Measurements from ENCODE around the gene STT3B.

The STT3B gene

DNA sequence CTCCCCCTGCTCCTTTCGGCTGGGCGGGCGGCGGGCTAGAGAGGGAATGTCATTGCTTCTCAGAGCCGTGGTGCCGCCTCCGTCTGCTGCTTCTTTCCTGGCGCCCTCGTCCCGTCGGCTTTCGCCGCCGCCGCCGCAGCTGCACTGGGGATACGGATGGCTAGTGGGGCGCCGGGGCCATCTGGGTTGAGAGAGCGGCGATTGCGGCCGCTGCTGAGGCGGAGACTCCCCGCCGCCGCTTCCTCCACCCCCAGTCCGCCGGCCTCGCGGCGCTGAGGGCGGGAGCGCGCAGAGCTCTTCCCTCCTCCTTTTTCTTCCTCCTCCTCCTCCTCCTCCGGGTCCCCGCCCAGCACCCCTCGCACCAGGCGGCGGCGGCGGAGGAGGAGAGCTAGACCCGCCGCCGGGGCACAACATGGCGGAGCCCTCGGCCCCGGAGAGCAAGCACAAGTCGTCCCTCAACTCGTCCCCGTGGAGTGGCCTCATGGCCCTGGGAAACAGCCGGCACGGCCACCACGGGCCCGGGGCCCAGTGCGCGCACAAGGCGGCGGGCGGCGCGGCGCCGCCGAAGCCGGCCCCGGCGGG, at the start of gene STT3B:
STT3B (plus strand) TSS at position 339 of the 582 bp plus-strand sequence; CDS start at position 413, 74 bp downstream.
- H3K9me3 Mint-ChIP-seq = no peaks in the 10 kb centered on the region
- peak; percentile 79 for ATAC-seq
- peaks cover 25% of the 10 kb centered on the region for H3K4me1 Mint-ChIP-seq
- H3K27ac Mint-ChIP-seq = peak within 1 kb of the TSS; percentile 100
- H3K4me3 Mint-ChIP-seq = peak within 1 kb of the TSS; percentile 97
- no peaks in the 10 kb centered on the region for H3K36me3 Mint-ChIP-seq
- no peaks in the 10 kb centered on the region for H3K27me3 Mint-ChIP-seq

DNA sequence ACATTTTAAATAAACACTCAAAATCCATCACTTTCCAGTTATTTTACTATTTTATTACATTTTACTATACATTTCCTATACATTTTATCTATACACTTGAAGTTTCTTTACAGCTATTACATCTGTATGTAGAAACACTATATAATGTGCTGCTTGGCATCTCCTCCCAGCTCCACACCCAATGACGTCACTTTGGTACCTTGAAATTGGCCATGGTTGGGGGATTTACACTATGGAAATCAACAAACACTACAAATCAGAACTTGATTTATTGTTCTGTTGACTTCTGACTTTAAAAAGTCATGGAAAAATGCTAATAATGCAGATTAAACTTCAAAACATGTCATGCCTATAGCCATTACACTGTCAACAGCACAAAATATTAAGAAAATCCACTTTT, 48.9 kb upstream of the STT3B start:
- no peaks in the 10 kb centered on the region for H3K4me1 Mint-ChIP-seq
- ATAC-seq = no peak
- no peak overlapping the region for H3K27ac Mint-ChIP-seq
- no peaks in the 10 kb centered on the region for H3K27me3 Mint-ChIP-seq
- H3K4me3 Mint-ChIP-seq = no peak overlapping the region
- H3K9me3 Mint-ChIP-seq = peaks cover 5% of the 10 kb centered on the region
- H3K36me3 Mint-ChIP-seq = peaks cover 6% of the 10 kb centered on the region

- no peaks in the 10 kb centered on the region for H3K27me3 Mint-ChIP-seq
- H3K9me3 Mint-ChIP-seq = peaks cover 9% of the 10 kb centered on the region
- ATAC-seq = no peak
- no peak overlapping the region for H3K27ac Mint-ChIP-seq
- peaks cover 6% of the 10 kb centered on the region for H3K36me3 Mint-ChIP-seq
- H3K4me3 Mint-ChIP-seq = no peak overlapping the region
- no peaks in the 10 kb centered on the region for H3K4me1 Mint-ChIP-seq
Measured at GRCh38 chr3:31485196-31485595, 47.5 kb upstream of the STT3B start.

GRCh38 chr3:31486865-31487533, 45.7 kb upstream of the STT3B start:
- H3K9me3 Mint-ChIP-seq = peaks cover 8% of the 10 kb centered on the region
- no peak overlapping the region for H3K4me3 Mint-ChIP-seq
- no peaks in the 10 kb centered on the region for H3K27me3 Mint-ChIP-seq
- no peaks in the 10 kb centered on the region for H3K4me1 Mint-ChIP-seq
- H3K27ac Mint-ChIP-seq = no peak overlapping the region
- no peak for ATAC-seq
- no peaks in the 10 kb centered on the region for H3K36me3 Mint-ChIP-seq

- Mint-ChIP-seq H3K4me1 (no peaks in the 10 kb centered on the region), H3K4me3 (no peak overlapping the region), H3K36me3 (peaks cover 5% of the 10 kb centered on the region), H3K9me3 (peaks cover 12% of the 10 kb centered on the region), H3K27me3 (no peaks in the 10 kb centered on the region), H3K27ac (no peak overlapping the region)
- no peak for ATAC-seq
Measured at GRCh38 chr3:31488475-31489017, 44.2 kb upstream of the STT3B start.

- Mint-ChIP-seq H3K27ac (no peak overlapping the region), H3K4me1 (no peaks in the 10 kb centered on the region), H3K27me3 (no peaks in the 10 kb centered on the region), H3K36me3 (peaks cover 5% of the 10 kb centered on the region), H3K9me3 (peaks cover 12% of the 10 kb centered on the region), H3K4me3 (no peak overlapping the region)
- ATAC-seq = no peak
Measured at GRCh38 chr3:31490502-31490901, 42.2 kb upstream of the STT3B start.

GRCh38 chr3:31491660-31492059, 41.1 kb upstream of the STT3B start:
- Mint-ChIP-seq H3K27me3 (no peaks in the 10 kb centered on the region), H3K27ac (no peak overlapping the region), H3K36me3 (peaks cover 5% of the 10 kb centered on the region), H3K4me3 (no peak overlapping the region), H3K4me1 (no peaks in the 10 kb centered on the region), H3K9me3 (peaks cover 12% of the 10 kb centered on the region)
- no peak for ATAC-seq

DNA sequence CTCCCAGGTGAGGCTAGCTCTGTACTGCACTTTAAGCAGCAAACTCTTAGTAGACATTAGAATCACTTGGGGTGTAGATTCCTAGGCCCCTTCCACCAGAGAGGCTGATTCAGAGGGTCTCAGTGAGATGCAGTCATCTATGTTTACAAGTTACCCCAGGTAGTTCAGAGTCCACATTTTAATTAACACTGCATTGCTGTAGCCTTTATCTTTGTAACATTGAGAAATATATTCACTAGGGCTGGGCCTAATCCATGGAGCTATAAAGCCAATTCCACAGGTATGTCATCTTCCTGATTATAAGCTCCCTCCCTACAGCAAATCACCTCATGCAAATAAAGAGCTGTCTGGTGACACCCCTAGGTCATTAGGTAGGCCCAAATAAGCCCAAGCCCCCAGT, 39.6 kb upstream of the STT3B start:
- Mint-ChIP-seq H3K27me3 (no peaks in the 10 kb centered on the region), H3K9me3 (peaks cover 12% of the 10 kb centered on the region), H3K36me3 (peaks cover 5% of the 10 kb centered on the region), H3K4me1 (no peaks in the 10 kb centered on the region), H3K4me3 (no peak overlapping the region), H3K27ac (no peak overlapping the region)
- ATAC-seq = no peak

- Mint-ChIP-seq H3K36me3 (peaks cover 5% of the 10 kb centered on the region), H3K4me3 (no peak overlapping the region), H3K27ac (no peak overlapping the region), H3K4me1 (no peaks in the 10 kb centered on the region), H3K9me3 (peaks cover 4% of the 10 kb centered on the region), H3K27me3 (peaks cover 8% of the 10 kb centered on the region)
- no peak for ATAC-seq
Measured at GRCh38 chr3:31495971-31496665, 36.6 kb upstream of the STT3B start.

DNA sequence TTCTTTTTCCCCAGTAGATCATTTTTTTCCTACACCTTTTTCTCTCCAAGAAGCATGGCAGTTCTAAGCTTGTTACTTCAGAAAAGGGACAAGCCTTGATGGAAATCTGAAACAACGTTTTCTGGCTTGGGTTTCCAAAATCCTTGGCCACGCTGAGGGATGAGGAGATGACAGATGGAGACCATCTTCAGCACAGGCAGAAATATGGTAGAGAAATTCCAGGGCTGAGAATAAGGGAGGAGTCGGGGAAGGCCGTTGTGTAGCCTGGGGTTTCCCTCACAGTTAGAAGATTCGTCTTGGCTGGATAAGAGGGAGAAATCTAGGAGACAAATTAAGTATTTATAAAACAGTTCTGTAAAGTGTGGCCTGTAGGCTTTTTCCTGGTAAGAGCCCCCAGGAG, 33.9 kb upstream of the STT3B start:
- Mint-ChIP-seq H3K4me3 (no peak overlapping the region), H3K27ac (no peak overlapping the region), H3K36me3 (no peaks in the 10 kb centered on the region), H3K4me1 (no peaks in the 10 kb centered on the region), H3K27me3 (peaks cover 8% of the 10 kb centered on the region), H3K9me3 (no peaks in the 10 kb centered on the region)
- no peak for ATAC-seq

DNA sequence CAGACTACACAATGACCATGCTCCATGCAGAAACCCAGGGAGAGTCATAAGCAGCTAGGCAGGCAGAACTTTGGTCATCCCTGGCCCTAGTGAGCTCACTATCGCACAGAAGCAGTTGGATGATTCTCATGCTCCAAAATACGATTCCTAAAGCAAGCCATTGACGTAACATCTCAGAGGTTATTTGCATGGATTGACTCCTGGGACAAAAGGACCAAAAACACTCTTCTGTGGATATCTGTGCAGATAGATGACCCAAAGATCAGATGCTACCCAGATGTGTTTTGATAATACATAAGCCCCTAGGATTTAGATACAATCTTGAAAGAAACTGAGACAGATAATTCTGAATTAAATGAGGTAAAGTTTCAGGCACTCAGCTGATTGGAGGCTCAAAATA, 33.4 kb upstream of the STT3B start:
- no peak for ATAC-seq
- no peaks in the 10 kb centered on the region for H3K9me3 Mint-ChIP-seq
- peaks cover 8% of the 10 kb centered on the region for H3K27me3 Mint-ChIP-seq
- H3K4me3 Mint-ChIP-seq = no peak overlapping the region
- H3K4me1 Mint-ChIP-seq = no peaks in the 10 kb centered on the region
- no peak overlapping the region for H3K27ac Mint-ChIP-seq
- no peaks in the 10 kb centered on the region for H3K36me3 Mint-ChIP-seq

DNA sequence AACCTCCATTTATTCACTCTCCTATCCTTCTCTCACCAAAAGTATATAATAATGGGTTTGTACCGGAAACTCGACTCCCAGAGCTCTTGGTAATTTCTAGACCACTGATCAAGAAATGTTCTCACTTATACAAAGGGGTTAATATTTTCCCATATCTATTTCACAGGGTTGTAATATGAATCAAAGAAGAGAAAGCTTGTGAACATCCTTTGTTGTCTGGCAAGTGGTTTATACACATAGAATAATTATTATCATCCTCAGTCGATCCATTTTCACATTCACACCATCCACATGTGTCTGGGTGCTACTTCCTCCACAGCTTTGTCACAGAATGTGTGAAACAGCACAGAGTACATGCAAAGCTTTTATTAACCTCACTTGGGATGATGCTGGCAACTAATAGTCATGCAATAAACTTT, 29.9 kb upstream of the STT3B start:
- no peak for ATAC-seq
- Mint-ChIP-seq H3K4me3 (no peak overlapping the region), H3K27me3 (peaks cover 21% of the 10 kb centered on the region), H3K27ac (no peak overlapping the region), H3K4me1 (peaks cover 7% of the 10 kb centered on the region), H3K36me3 (no peaks in the 10 kb centered on the region), H3K9me3 (no peaks in the 10 kb centered on the region)

DNA sequence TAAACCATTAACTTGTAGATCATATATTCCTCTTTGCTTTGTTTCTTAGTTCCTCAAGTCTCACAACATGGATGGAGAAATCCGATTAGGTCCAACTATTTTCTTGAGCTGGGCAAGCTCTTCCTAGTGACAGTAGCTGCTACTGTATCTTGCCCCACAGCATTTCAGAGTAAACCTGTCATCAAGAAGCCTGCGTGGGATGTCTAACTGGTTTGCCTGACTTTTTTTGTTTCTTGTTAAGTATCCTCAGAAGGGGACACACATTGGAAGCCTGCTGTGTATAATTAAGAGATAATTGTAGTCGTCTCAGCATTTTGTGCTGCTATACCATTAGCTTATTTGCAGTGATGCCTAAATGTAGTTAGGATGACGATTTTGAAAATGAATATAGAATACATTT, 29.3 kb upstream of the STT3B start:
- peaks cover 20% of the 10 kb centered on the region for H3K27me3 Mint-ChIP-seq
- no peak for ATAC-seq
- H3K4me1 Mint-ChIP-seq = peaks cover 10% of the 10 kb centered on the region
- no peaks in the 10 kb centered on the region for H3K36me3 Mint-ChIP-seq
- no peak overlapping the region for H3K4me3 Mint-ChIP-seq
- no peak overlapping the region for H3K27ac Mint-ChIP-seq
- no peaks in the 10 kb centered on the region for H3K9me3 Mint-ChIP-seq

- Mint-ChIP-seq H3K27ac (no peak overlapping the region), H3K9me3 (no peaks in the 10 kb centered on the region), H3K27me3 (peaks cover 13% of the 10 kb centered on the region), H3K36me3 (no peaks in the 10 kb centered on the region), H3K4me3 (no peak overlapping the region), H3K4me1 (peaks cover 18% of the 10 kb centered on the region)
- ATAC-seq = no peak
Measured at GRCh38 chr3:31504230-31504629, 28.5 kb upstream of the STT3B start.

DNA sequence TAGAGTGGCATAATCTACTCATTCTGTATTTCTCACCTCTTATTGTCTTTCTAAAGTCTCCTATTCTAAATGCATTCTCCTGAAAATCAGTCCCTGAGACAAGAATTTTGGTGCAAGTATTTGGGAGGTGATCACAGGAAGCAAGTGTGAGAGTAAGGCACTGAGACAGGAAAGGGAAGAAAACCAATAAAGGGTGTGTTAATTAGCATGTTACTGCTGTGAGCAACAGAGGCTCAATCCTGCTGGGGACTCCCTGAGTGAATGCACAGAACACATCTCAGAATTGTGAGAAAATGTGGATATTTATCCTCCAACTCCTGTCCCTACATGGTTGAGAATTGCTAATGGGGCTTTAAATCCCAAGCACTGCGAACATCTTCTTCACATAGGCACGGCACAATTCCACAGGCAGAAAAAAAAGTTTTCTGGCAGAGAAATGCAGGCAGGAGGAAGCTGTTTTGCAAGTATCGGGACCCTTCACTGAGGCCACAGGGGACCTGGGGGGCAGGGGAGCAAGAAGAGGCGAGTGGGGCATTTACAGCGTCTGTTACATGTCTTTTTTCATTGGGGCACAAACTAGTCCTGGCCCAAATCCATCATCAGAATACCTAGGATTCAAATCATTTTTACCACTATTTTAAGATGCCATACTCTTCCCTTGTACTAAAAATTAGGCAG, 27.2 kb upstream of the STT3B start:
- Mint-ChIP-seq H3K27ac (no peak overlapping the region), H3K36me3 (no peaks in the 10 kb centered on the region), H3K4me3 (no peak overlapping the region)

More for the DNA sequence above, 27.2 kb upstream of the STT3B start:
- Mint-ChIP-seq H3K4me1 (peaks cover 18% of the 10 kb centered on the region), H3K9me3 (no peaks in the 10 kb centered on the region), H3K27me3 (peaks cover 13% of the 10 kb centered on the region)
- ATAC-seq = no peak

Data from stimulated activated memory B cell treated with anti-CD40 and anti-IgM and Interleukin-4, amounts not matched to agents 10 μg/mL and 1 μg/mL and 100 μg/mL, for 72 hours (primary cell).